GM12892 (cell line): ENCODE data around the gene ISCU.

Experiments used
- POLR2A ChIP-seq: IDR thresholded peaks from 2 replicates; pipeline ENCODE4 v1.6.1; 2011; ENCODE audit warnings: low read depth, low read length, control low read depth
- POLR2AphosphoS5 ChIP-seq: IDR thresholded peaks from 2 replicates; pipeline ENCODE4 v1.6.1; 2011; ENCODE audit warnings: low read depth, low read length, control low read depth

DNA sequence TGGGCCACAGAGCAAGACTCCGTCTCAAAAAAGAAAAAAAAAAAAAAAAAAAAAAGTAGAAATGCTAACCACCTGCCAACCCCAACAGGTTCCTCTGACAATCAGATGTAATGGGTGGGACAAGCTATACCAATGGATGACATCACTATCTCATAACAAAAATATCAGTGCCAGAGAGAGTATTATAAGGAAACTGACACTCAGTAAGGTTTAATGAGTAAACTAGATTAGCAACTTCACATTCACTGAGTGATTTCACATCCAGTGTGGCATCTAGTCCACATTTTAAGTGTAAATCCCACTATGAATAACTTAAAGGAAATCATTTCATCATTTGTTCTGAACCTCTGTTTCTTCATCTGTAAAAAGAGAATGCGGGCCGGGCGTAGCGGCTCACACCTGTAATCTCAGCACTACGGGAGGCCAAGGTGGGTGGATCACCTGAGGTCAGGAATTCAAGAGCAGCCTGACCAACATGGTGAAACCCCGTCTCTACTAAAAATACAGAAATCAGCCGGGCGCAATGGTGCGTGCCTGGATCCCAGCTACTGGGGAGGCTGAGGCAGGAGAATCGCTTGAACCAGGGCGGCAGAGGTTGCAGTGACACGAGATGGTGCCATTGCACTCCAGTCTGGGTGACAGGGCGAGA lies 3.3 kb upstream of the ISCU start:
- TF ChIP-seq POLR2A (no peak), POLR2AphosphoS5 (no peak)
